CD4-positive, alpha-beta memory T cell (primary cell): Measurements from ENCODE around the gene CASP12. TPM values are rescaled to one million over a fixed set of nuclear protein-coding genes. Genes with fewer than 3 reads are reported as not detected.

Experiments used
- CTCF ChIA-PET: fragments of 350-600 bp; sonication (Branson Sonifier 250); formaldehyde crosslinking; loops from one replicate; lab custom pipeline; 2021; ENCODE audit warnings: inconsistent platforms; ENCODE audit not compliant: partially characterized antibody; lab: Charles Lee
- POLR2A ChIA-PET: fragments of 350-600 bp; sonication (Branson Sonifier 250); formaldehyde crosslinking; loops from one replicate; lab custom pipeline; 2021; ENCODE audit not compliant: partially characterized antibody; lab: Charles Lee
- DNase-seq, 5 donors: peaks; one replicate each; pipeline versions ENCODE4 v3.0.0 to v3.0.0-alpha.2; 2020 to 2022; ENCODE audit warnings: mixed read lengths in 1 of 5
- H3K27ac ChIP-seq: one replicate; pipeline ENCODE4 v1.7.0; 2013; ENCODE audit warnings: low read depth, low read length
- H3K27me3 ChIP-seq: 2 replicates; pipeline ENCODE4 v1.7.0; 2013; ENCODE audit warnings: mild to moderate bottlenecking, low read length, moderate library complexity; ENCODE audit not compliant: insufficient read depth
- H3K36me3 ChIP-seq: 2 replicates; pipeline ENCODE4 v1.7.0; 2013; ENCODE audit warnings: mild to moderate bottlenecking, low read length, moderate library complexity; ENCODE audit not compliant: insufficient read depth
- H3K4me1 ChIP-seq: 2 replicates; pipeline ENCODE4 v1.7.0; 2013; ENCODE audit warnings: mild to moderate bottlenecking, low read length, moderate library complexity; ENCODE audit not compliant: insufficient read depth
- H3K4me3 ChIP-seq, 2 donors: one replicate each; pipeline ENCODE4 v1.7.0; 2013; ENCODE audit warnings: low read length in 2 of 2, mild to moderate bottlenecking in 1 of 2
- H3K9me3 ChIP-seq, 2 donors: one replicate each; pipeline ENCODE4 v1.7.0; 2013; ENCODE audit warnings: low read length in 2 of 2, control low read depth in 1 of 2; ENCODE audit not compliant: control insufficient read depth in 1 of 2
- H3K27ac Mint-ChIP-seq, 7 donors: one replicate each; pipeline ENCODE4 v1.8.0; 2020 to 2021; ENCODE audit warnings: mixed read lengths in 7 of 7, mild to moderate bottlenecking in 6 of 7, inconsistent platforms in 3 of 7, moderate library complexity in 3 of 7
- H3K27me3 Mint-ChIP-seq, 2 donors: one replicate each; pipeline ENCODE4 v1.8.0; 2020 to 2021; ENCODE audit warnings: mixed read lengths in 2 of 2
- H3K36me3 Mint-ChIP-seq, 2 donors: one replicate each; pipeline ENCODE4 v1.8.0; 2020 to 2021; ENCODE audit warnings: mixed read lengths in 2 of 2, inconsistent platforms in 1 of 2, mild to moderate bottlenecking in 1 of 2
- H3K4me1 Mint-ChIP-seq, 4 donors: one replicate each; pipeline ENCODE4 v1.8.0; 2020 to 2021; ENCODE audit warnings: mixed read lengths in 4 of 4, mild to moderate bottlenecking in 1 of 4
- H3K4me3 Mint-ChIP-seq, 8 donors: one replicate each; pipeline ENCODE4 v1.8.0; 2020 to 2021; ENCODE audit warnings: mixed read lengths in 8 of 8, mild to moderate bottlenecking in 7 of 8, moderate library complexity in 6 of 8, inconsistent platforms in 3 of 8
- H3K9me3 Mint-ChIP-seq, 8 donors: one replicate each; pipeline ENCODE4 v1.8.0; 2020 to 2021; ENCODE audit warnings: mixed read lengths in 8 of 8, mild to moderate bottlenecking in 5 of 8, inconsistent platforms in 3 of 8, moderate library complexity in 1 of 8
- intact Hi-C: fragments of 100-400 bp; cut with micrococcal nuclease; formaldehyde crosslinking; loops from one replicate; pipeline ENCODE4 v1.15.1; 2023
- polyA plus RNA-seq, 2 donors: library from polyadenylated mRNA; unstranded; fragments of 300-500 nt; fragmentation: Illumina TruSeq; gene quantifications; one replicate each; pipeline ENCODE4 v1.2.3, GENCODE V29; 2021
- total RNA-seq, 2 experiments: library from RNA; stranded (reverse); gene quantifications; one replicate each; pipeline ENCODE4 v1.2.3, GENCODE V29; 2021

Gene CASP12
- total and polyA plus RNA-seq, 4 experiments from 2014 or later = 0.28 TPM; not detected in 3

- Histone ChIP-seq H3K4me3 (no peak overlapping the region), H3K27me3 (no peaks in the 10 kb centered on the region), H3K4me1 (no peaks in the 10 kb centered on the region), H3K9me3 (no peaks in the 10 kb centered on the region), H3K36me3 (no peaks in the 10 kb centered on the region), H3K27ac (no peak overlapping the region)
- ChIA-PET CTCF (no interaction called here), POLR2A (no interaction called here)
- intact Hi-C loops = no loop called here
- peaks cover 4 to 21% (median 8%) of the 10 kb centered on the region in 8 donors for H3K9me3 Mint-ChIP-seq
- H3K36me3 Mint-ChIP-seq = no peaks in the 10 kb centered on the region
- no peak overlapping the region for H3K27ac Mint-ChIP-seq
- H3K27me3 Mint-ChIP-seq = no peaks in the 10 kb centered on the region
- H3K4me1 Mint-ChIP-seq = no peaks in the 10 kb centered on the region
- H3K4me3 Mint-ChIP-seq = no peak overlapping the region
- no peak for DNase-seq
These were observed 55.0 kb downstream of the CASP12 start for GRCh38 chr11:104843150-104843836.

- Mint-ChIP-seq H3K27me3 (no peaks in the 10 kb centered on the region), H3K36me3 (no peaks in the 10 kb centered on the region), H3K4me3 (no peak overlapping the region), H3K9me3 (peaks cover 4 to 21% (median 8%) of the 10 kb centered on the region in 8 donors), H3K4me1 (no peaks in the 10 kb centered on the region), H3K27ac (no peak overlapping the region)
- ChIA-PET CTCF (no interaction called here), POLR2A (no interaction called here)
- Histone ChIP-seq H3K27ac (no peak overlapping the region), H3K4me3 (no peak overlapping the region), H3K36me3 (no peaks in the 10 kb centered on the region), H3K9me3 (no peaks in the 10 kb centered on the region), H3K4me1 (no peaks in the 10 kb centered on the region), H3K27me3 (no peaks in the 10 kb centered on the region)
- no peak for DNase-seq
- intact Hi-C loops = no loop called here
These were observed 56.2 kb downstream of the CASP12 start for GRCh38 chr11:104841973-104842525.

GRCh38 chr11:104841185-104841584 lies 57.1 kb downstream of the CASP12 start:
- H3K36me3 ChIP-seq = no peaks in the 10 kb centered on the region
- Mint-ChIP-seq H3K36me3 (no peaks in the 10 kb centered on the region), H3K4me1 (no peaks in the 10 kb centered on the region), H3K9me3 (peaks cover 4 to 21% (median 8%) of the 10 kb centered on the region in 8 donors), H3K27ac (no peak overlapping the region), H3K27me3 (no peaks in the 10 kb centered on the region), H3K4me3 (no peak overlapping the region)
- H3K27me3 ChIP-seq = no peaks in the 10 kb centered on the region
- ChIA-PET CTCF (no interaction called here), POLR2A (no interaction called here)
- no peaks in the 10 kb centered on the region for H3K4me1 ChIP-seq
- no peaks in the 10 kb centered on the region for H3K9me3 ChIP-seq
- no peak overlapping the region for H3K27ac ChIP-seq
- H3K4me3 ChIP-seq = no peak overlapping the region
- intact Hi-C loops = no loop called here
- no peak for DNase-seq

GRCh38 chr11:104837969-104838639 lies 60.2 kb downstream of the CASP12 start:
- Histone ChIP-seq H3K27me3 (no peaks in the 10 kb centered on the region), H3K4me1 (no peaks in the 10 kb centered on the region), H3K4me3 (no peak overlapping the region), H3K36me3 (no peaks in the 10 kb centered on the region), H3K27ac (no peak overlapping the region), H3K9me3 (no peaks in the 10 kb centered on the region)
- no peak overlapping the region for H3K27ac Mint-ChIP-seq
- POLR2A ChIA-PET = no interaction called here
- no peaks in the 10 kb centered on the region for H3K27me3 Mint-ChIP-seq
- no peaks in the 10 kb centered on the region for H3K4me1 Mint-ChIP-seq
- CTCF ChIA-PET = no interaction called here
- H3K9me3 Mint-ChIP-seq = peaks cover 4 to 21% (median 8%) of the 10 kb centered on the region in 8 donors
- H3K4me3 Mint-ChIP-seq = no peak overlapping the region
- H3K36me3 Mint-ChIP-seq = no peaks in the 10 kb centered on the region
- DNase-seq = no peak
- intact Hi-C loops = no loop called here

- no peaks in the 10 kb centered on the region for H3K36me3 ChIP-seq
- H3K9me3 ChIP-seq = no peaks in the 10 kb centered on the region
- no peak overlapping the region for H3K4me3 ChIP-seq
- no peaks in the 10 kb centered on the region for H3K4me1 ChIP-seq
- DNase-seq = no peak
- H3K36me3 Mint-ChIP-seq = no peaks in the 10 kb centered on the region
- no peak overlapping the region for H3K27ac Mint-ChIP-seq
- ChIA-PET CTCF (no interaction called here), POLR2A (no interaction called here)
- H3K4me3 Mint-ChIP-seq = no peak overlapping the region
- no peaks in the 10 kb centered on the region for H3K27me3 ChIP-seq
- no peak overlapping the region for H3K27ac ChIP-seq
- intact Hi-C loops = no loop called here
- H3K4me1 Mint-ChIP-seq = no peaks in the 10 kb centered on the region
- H3K27me3 Mint-ChIP-seq = no peaks in the 10 kb centered on the region
- H3K9me3 Mint-ChIP-seq = peaks cover 4 to 21% (median 8%) of the 10 kb centered on the region in 8 donors
These were observed 61.6 kb downstream of the CASP12 start for GRCh38 chr11:104836691-104837090.

Other genes starting within 250 kb of the CASP12 start
- 10 to 100 TPM; 97.9 to 98.4 TPM for gene CASP4, start 70.1 kb upstream of the CASP12 start, total RNA-seq
- gene CASP4, start 70.1 kb upstream of the CASP12 start, polyA plus RNA-seq = 100 to 1,000 TPM; 107 to 115 TPM
- gene CASP5, start 124.7 kb upstream of the CASP12 start, total RNA-seq = not detected
- not detected for gene CASP5, start 124.7 kb upstream of the CASP12 start, polyA plus RNA-seq
- 10 to 100 TPM; 74.8 to 96.8 TPM for gene CASP1, start 136.7 kb upstream of the CASP12 start, total RNA-seq
- gene CASP1, start 136.7 kb upstream of the CASP12 start, polyA plus RNA-seq = 100 to 1,000 TPM; 126 to 195 TPM
- 10 to 100 TPM; 56.1 to 59.0 TPM for gene CARD16, start 146.9 kb upstream of the CASP12 start, total RNA-seq
- 100 to 1,000 TPM; 190 to 219 TPM for gene CARD16, start 146.9 kb upstream of the CASP12 start, polyA plus RNA-seq
- gene CARD18, start 241.3 kb upstream of the CASP12 start, total RNA-seq = not detected
- not detected for gene CARD18, start 241.3 kb upstream of the CASP12 start, polyA plus RNA-seq